Activated T-cell treated with anti-CD3 and anti-CD28 coated beads for 24 hours (primary cell): ENCODE results near the gene ORC6.
A peak's percentile ranks its signal among the peaks of the same experiment; 100 is the strongest.
"Not testable (repeated sequence)": the region's sequence is repeated elsewhere in the genome, so short reads cannot be mapped to it uniquely, and the experiment has no call there.

Experiments
- DNase-seq: peaks from one replicate; pipeline ENCODE4 v3.0.0-alpha.2; 2020; ENCODE audit warnings: low read depth

Gene ORC6, protein sequence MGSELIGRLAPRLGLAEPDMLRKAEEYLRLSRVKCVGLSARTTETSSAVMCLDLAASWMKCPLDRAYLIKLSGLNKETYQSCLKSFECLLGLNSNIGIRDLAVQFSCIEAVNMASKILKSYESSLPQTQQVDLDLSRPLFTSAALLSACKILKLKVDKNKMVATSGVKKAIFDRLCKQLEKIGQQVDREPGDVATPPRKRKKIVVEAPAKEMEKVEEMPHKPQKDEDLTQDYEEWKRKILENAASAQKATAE

GRCh38 chr16:46689365-46690280, at the start of gene ORC6:
Gene ORC6 (plus strand): TSS chr16:46689659. CDS start chr16:46689706, 47 bp downstream.
- DNase-seq: peak; percentile 96

GRCh38 chr16:46648656-46649055, 40.8 kb upstream of the ORC6 start:
- DNase-seq: no peak

DNA sequence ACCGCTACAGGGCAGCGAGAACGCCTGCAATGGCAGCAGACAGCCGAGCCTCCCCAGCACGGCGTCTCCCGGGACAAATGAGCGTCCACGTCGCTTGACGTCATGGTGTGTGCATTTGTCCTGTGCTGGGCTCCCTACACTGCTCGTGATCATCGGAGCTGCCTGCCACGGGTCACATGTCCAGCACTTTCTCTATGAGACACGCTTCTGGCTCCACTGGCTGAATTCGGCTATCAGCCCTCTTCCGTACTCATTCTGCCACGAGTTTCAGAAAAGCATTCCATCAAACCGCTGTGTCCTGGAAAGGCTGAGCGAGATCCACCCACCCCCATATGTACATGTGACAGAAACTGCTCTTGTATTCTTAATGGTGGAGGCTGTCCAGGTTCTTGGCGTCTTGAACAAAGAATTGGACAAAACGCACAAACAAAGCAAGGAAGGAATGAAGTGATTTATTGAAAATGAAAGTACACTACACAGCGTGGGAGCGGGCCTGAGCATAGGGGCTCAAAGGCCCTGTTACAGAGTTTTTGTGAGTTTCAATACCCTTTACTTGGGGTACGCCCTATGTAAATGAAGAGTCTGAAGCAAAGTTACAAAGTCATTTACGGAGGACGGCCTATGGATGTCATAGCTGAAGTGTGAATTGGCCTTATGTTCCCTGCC, 39.7 kb upstream of the ORC6 start:
- DNase-seq: no peak

DNA sequence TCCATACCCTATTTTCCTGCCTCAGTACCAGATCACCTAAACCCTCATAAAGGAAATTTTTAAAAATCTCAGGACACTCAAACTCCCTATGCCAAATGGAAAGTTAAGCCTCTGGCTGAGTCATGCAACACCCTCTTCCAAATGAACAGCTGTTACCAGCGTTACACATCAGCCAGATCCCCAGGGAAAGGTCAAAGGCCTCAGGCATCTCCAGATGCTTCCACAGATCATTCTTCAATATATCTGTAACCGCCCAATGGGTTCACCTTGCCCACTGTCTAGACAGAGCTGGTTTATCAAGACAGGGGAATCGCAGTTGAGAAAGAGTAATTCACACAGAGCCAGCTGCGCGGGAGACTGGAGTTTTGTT, 39.2 kb upstream of the ORC6 start:
- DNase-seq: no peak

DNA sequence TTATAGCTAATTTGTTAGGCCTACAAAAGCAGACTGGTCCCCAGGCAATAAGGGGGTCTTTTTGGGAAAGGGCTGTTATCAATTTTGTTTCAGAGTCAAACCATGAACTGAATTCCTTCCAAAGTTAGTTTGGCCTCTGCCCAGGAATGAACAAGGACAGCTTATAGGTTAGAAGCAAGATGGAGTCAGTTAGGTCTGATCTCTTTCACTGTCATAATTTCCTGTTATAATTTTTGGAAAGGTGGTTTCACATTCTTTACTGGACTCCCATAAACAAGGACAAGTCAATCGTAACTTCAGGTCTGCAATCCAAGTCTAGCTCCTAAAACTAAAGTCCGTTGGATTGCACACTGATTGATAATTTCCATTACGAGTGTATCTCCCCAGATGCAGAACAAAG, 38.2 kb upstream of the ORC6 start:
- DNase-seq: no peak

GRCh38 chr16:46658925-46659324, 30.5 kb upstream of the ORC6 start:
- DNase-seq: no peak

- DNase-seq: no peak
Measured at GRCh38 chr16:46662123-46662522, 27.3 kb upstream of the ORC6 start.

DNA sequence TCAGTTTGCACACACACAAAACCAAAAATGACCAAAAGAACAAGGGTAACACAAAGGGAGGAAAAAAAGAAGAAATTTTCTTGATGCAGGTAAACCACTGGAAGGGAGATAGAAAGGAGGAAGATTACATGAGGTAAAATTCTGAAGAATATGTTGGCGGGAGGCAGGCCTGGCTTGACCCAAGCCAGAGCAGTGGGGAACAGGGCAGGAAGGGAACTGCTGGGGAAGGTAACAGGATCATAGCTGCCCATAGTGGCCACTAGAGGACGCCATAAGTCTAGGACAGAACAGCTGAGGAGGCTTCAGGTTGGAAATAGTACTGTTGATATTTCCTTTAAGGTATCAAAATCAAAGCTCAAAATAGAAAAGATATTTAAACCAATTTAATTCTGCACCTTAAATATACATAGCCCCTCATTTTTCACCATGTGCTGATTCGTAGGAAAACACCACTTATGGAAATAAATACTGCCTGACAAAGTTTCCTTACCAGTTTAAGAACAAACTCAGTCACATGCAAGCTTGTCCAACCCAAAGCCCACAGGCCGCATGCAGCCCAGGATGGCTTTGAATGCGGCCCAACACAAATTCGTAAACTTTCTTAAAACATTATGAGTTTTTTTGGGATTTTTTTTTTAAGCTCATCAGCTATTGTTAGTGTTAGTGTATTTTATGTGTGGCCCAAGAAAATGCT, 16.0 kb upstream of the ORC6 start:
- DNase-seq: peak; percentile 19

- DNase-seq: not testable (repeated sequence)
Measured at GRCh38 chr16:46677943-46678342, 11.5 kb upstream of the ORC6 start.

GRCh38 chr16:46681867-46682266, 7.6 kb upstream of the ORC6 start:
- not testable (repeated sequence) for DNase-seq

DNA sequence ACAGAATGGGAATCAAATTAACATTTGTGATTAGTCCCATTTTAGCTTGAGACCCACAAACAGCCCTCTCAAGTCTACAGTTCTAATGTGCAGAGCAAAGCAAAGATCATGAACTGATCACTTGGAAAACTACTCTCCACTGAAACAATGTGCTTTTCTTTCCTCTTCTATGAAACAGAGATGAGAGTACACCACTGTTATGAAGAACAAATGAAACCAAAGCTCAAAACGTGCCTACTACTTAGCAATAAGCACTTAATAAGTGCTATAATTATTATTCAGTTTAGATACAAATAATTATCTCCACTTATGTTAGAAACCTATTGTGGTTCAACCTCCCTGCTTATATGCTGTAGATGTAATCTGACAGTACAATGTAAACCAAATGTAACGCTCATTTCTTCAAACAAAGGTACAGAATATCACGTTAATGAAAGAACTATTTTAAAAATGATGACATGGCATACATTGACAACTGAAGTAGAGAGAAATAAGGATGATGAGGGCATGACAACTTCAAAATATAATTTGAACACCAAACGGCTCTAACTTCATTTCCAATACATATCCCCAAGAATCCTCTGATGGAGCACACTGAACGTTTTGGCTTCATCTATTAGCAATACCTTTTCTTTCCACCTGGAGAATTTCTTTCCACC, 2.5 kb upstream of the ORC6 start:
- no peak for DNase-seq

- no peak for DNase-seq
Measured at GRCh38 chr16:46687486-46687885, 2.0 kb upstream of the ORC6 start.

DNA sequence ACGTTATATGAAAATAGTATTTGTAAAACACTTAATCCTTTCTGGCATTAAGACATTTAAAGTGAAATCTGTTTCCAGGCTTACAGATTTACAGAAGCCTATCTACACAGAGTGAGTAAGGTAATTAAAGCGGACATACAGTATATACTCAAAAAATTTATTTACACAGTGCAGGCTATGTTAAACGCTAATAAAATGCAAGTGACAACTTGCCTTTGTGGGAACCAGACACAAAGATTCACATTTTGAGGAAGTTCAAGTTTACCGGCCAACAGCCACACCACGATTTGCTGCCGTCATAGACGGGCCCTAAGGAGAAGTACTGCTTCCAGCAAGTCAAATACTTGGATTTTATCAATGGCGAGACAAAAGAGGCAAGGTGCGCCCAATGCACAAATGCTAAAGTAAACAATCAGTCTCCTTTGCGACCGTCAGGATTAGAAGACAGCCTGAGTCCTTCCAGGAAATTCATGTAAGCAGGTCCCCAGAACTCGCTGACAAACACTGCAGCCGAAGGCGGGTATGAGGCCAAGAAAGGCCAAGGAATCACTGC, 1.3 kb upstream of the ORC6 start:
- no peak for DNase-seq

- DNase-seq: peak; percentile 99
Measured at GRCh38 chr16:46688654-46689364, 650 bp upstream of the ORC6 start, which contains the start of gene VPS35. Gene VPS35 (minus strand): TSS chr16:46689178. CDS start chr16:46689133, 45 bp downstream.

- DNase-seq: no peak
Measured at GRCh38 chr16:46690281-46691178, 1.1 kb downstream of the ORC6 start.

DNA sequence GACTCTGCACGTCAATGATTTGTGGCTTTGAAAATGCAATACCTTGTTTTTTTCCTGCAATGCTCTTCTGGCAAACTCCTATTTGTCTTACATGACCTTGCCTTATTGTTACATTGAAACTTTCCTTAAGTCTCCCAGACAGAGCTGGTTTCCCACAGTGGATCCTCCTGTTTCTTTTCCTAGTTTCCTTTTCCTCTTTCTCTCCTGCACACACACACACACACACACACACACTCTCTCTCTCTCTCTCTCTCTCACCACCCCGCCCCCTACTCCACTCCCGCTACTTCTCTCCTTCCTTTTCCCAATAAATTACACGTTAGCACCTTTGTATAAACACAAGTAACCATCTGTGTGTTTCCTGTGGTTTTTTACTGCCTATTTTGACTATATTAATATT, 2.3 kb downstream of the ORC6 start:
- DNase-seq: no peak

GRCh38 chr16:46693598-46693997, 4.1 kb downstream of the ORC6 start:
- no peak for DNase-seq

DNA sequence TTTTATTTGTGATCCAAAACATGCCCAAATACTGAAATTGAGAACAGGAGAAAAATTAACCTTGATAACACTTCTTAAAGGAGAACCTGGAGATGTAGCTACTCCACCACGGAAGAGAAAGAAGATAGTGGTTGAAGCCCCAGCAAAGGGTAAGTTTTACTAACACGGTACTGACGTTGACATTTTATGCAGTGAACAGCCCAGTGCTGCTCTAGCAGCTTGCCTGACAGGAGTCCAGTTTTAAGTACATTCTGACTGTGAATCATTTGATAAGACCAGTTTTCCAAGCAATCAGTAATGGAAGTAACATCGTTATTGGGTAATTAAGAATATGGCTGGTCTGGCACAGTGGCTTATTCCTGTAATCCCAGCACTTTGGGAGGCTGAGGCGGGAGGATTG, 6.5 kb downstream of the ORC6 start:
- DNase-seq: no peak

DNA sequence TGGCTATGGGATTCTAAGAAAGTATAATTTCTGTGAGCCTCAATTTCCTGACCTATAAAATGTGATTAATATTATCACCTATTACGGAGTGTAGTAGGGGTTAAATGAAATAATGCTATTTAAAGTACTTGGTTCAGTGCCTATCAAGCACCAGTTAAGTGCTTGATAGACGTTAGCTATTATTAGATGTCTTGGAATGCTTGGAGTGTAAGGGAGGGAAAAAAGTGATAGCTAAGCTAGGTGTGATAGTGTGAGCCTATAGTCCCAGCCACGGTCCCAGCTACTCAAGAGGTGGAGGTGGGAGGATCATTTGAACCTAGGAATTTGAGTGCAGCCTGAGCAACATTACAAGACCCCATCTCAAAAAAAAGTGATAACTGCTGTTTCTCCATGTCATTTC, 7.5 kb downstream of the ORC6 start:
- no peak for DNase-seq

- DNase-seq: no peak
Measured at GRCh38 chr16:46700048-46700447, 10.6 kb downstream of the ORC6 start.
